Measurements from ENCODE around the gene CSNK1G3. TPM values are rescaled to one million over a fixed set of nuclear protein-coding genes. Genes with fewer than 3 reads are reported as not detected.

Gene CSNK1G3
- total RNA-seq, 1 experiment from 2014 or later: 48.3 TPM

DNA sequence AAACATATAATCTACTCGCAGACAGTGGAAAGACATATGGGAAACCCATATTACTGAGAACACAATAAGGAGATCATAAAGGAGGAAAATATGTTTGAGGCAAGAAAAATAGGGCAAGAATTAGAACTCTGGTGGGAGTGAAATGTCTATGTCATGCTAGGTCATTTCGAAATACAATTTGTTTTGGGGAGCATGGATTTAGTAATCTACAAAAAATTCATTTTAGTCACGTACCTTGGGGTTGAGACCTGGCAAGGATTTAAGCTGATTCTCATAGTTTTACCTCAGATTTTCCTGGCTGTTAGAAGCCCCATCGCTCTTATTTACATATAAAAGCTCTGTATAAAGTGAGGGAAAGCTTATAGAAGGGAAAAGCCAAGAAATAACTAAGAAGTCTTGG lies 11.5 kb upstream of the CSNK1G3 start:
- Histone ChIP-seq H3K14ac (ENCODE audit: insufficient read depth, low read length) (no peak overlapping the region), H4K91ac (ENCODE audit: insufficient read length, low read depth, low read length) (no peak overlapping the region), H3K23ac (ENCODE audit: insufficient read length, low read depth, low read length) (no peak overlapping the region), H3K27ac (ENCODE audit: insufficient read length, low read depth, low read length) (no peak overlapping the region), H3K9me3 (ENCODE audit: control insufficient read depth, low read depth, low read length) (no peaks in the 10 kb centered on the region), H3K9ac (ENCODE audit: extremely low read depth, insufficient read length, low read length) (no peak overlapping the region), H2BK120ac (ENCODE audit: low read depth, low read length, poor library complexity, severe bottlenecking) (no peak overlapping the region), H2BK12ac (ENCODE audit: insufficient read length, low read depth, low read length) (no peak overlapping the region), H4K20me1 (ENCODE audit: control insufficient read depth, insufficient read depth, insufficient read length) (no peaks in the 10 kb centered on the region), H3K23me2 (ENCODE audit: insufficient read length, low read depth, low read length, poor library complexity, severe bottlenecking) (no peaks in the 10 kb centered on the region), H2AFZ (ENCODE audit: low read length) (no peak overlapping the region), H3K4me1 (ENCODE audit: insufficient read depth, low read length) (peaks cover 2% of the 10 kb centered on the region; the same call in 1 of the 2 replicates), H3K79me1 (ENCODE audit: insufficient read depth, low read depth, low read length, poor library complexity, severe bottlenecking) (no peaks in the 10 kb centered on the region), H2BK20ac (ENCODE audit: low read depth, low read length, poor library complexity, severe bottlenecking) (no peak overlapping the region), H3K56ac (ENCODE audit: insufficient read length, low read depth, low read length) (no peak overlapping the region), H3K27me3 (ENCODE audit: insufficient read depth, low read length) (no peaks in the 10 kb centered on the region), H2BK5ac (ENCODE audit: insufficient read length, low read length) (no peak overlapping the region), H2AK5ac (ENCODE audit: insufficient read length, low read length) (no peak overlapping the region), H2BK15ac (ENCODE audit: low read depth, low read length) (no peak overlapping the region), H3K18ac (ENCODE audit: insufficient read length, low read depth, low read length) (no peak overlapping the region), H4K5ac (ENCODE audit: insufficient read length, low read depth, low read length) (no peak overlapping the region), H3K4ac (ENCODE audit: low read depth, low read length) (no peak overlapping the region), H3K79me2 (ENCODE audit: insufficient read depth, low read length) (no peaks in the 10 kb centered on the region), H4K8ac (replicated peaks; ENCODE audit: insufficient read length, low read depth, low read length) (no peak overlapping the region), H3K4me2 (ENCODE audit: insufficient read depth, insufficient read length, low read length) (no peak overlapping the region), H3T11ph (ENCODE audit: low read length) (no peak overlapping the region)
- TF ChIP-seq, protein P1, sequence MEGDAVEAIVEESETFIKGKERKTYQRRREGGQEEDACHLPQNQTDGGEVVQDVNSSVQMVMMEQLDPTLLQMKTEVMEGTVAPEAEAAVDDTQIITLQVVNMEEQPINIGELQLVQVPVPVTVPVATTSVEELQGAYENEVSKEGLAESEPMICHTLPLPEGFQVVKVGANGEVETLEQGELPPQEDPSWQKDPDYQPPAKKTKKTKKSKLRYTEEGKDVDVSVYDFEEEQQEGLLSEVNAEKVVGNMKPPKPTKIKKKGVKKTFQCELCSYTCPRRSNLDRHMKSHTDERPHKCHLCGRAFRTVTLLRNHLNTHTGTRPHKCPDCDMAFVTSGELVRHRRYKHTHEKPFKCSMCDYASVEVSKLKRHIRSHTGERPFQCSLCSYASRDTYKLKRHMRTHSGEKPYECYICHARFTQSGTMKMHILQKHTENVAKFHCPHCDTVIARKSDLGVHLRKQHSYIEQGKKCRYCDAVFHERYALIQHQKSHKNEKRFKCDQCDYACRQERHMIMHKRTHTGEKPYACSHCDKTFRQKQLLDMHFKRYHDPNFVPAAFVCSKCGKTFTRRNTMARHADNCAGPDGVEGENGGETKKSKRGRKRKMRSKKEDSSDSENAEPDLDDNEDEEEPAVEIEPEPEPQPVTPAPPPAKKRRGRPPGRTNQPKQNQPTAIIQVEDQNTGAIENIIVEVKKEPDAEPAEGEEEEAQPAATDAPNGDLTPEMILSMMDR (conservative IDR thresholded peaks at IDR 0.05): no peak
- Mint-ChIP-seq H3K4me1 (peaks cover 11 to 12% of the 10 kb centered on the region in 2 experiments), H3K4me3 (no peak overlapping the region), H3K27me3 (ENCODE audit: low read depth) (no peaks in the 10 kb centered on the region), H3K36me3 (ENCODE audit: insufficient read depth in 1 of 3, low read depth in 3 of 3) (no peaks in the 10 kb centered on the region), H3K27ac (no peak overlapping the region), H3K9me3 (no peaks in the 10 kb centered on the region)
- DNase-seq: no peak
- whole genome bisulfite sequencing (ENCODE audit: extremely low coverage, insufficient read length, low lambda C conversion rate): no CpG with 5 or more reads among the region's 4 CpGs

All from H9 (cell line).